22Rv1 (cell line): ENCODE results near the gene FRRS1.

Experiments used
- H3K27ac ChIP-seq: fragments of 450-650 bp; 2 replicates; pipeline ENCODE4 v1.5.1; 2017
- CTCF ChIP-seq: fragments of 450-650 bp; IDR thresholded peaks from 2 replicates; pipeline ENCODE4 v1.5.1; 2017; ENCODE audit warnings: mild to moderate bottlenecking
- ZFX ChIP-seq: fragments of 450-650 bp; IDR thresholded peaks from 2 replicates; pipeline ENCODE4 v1.6.1; 2017; ENCODE audit warnings: antibody characterized with exemption, borderline replicate concordance

FRRS1 gene

DNA sequence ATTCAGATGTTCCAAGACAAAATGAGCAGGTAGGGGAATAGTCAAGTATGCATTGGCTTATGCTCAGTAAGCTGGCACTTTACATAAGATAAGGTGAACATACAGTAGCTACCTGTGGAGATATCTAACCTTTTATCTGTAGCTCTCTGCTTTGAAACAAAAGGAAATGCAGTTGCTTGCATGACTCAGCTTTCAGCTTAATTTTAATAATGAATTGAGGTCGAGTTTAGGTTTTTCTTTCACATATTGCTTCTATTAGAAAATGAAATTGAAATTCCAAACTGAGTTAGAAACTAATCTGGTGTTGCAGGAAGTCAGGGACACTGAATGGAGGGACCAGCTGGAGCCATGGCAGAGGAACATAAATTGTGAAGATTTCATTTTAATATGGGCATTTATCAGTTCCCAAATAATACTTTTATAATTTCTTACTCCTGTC, 8.3 kb downstream of the FRRS1 start:
- no peak overlapping the region for H3K27ac ChIP-seq
- TF ChIP-seq CTCF (no peak), ZFX (no peak)

GRCh38 chr1:99756598-99756997, 9.8 kb downstream of the FRRS1 start:
- no peak overlapping the region for H3K27ac ChIP-seq
- TF ChIP-seq CTCF = no peak
- no peak for TF ChIP-seq ZFX

DNA sequence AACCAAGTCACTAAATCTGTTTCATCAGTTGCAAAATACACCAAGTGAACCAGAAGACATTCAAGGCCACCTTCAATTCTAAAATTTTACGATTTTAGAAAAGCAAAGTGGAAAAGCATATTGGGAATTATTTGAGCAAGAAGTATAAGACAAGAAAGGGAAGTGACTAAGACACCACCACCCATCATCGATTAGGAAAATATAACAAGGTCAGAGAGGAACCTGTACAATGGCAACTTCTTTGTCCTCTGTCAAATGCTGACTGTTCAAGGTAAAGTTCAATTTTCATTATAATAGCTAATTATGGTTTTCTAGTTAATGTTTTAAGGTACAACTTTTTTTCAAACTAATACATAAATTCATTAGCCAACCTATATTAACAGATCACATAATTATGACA, 10.8 kb downstream of the FRRS1 start:
- TF ChIP-seq ZFX (no peak), CTCF (no peak)
- no peak overlapping the region for H3K27ac ChIP-seq

- TF ChIP-seq CTCF = no peak
- TF ChIP-seq ZFX = no peak
- H3K27ac ChIP-seq = no peak overlapping the region
Measured at GRCh38 chr1:99754697-99755096, 11.7 kb downstream of the FRRS1 start.

DNA sequence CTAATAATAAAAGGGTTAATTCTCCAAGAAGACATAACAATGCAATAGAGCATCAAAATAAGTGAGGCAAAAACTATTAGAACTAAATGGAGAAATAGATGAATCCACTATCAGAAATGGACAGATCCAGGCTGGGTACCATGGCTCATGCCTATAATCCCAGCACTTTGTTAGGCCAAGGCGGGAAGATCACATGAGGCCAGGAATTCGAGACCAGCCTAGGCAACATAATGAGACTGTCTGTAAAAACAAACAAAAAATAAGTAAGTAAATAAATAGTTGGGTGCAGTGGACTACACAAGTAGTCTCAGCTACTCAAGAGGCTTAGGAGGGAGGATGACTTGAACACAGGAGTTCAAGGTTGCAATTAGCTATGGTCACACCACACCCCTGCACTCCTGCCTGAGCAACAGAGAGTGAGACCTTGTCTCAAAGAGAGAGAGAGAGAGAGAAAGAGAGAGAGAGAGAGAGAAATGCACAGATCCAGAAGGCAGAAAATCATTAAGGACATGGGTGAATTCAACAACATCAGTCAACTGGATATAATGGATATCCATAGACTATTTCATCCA, 12.3 kb downstream of the FRRS1 start:
- TF ChIP-seq CTCF = no peak
- no peak for TF ChIP-seq ZFX
- H3K27ac ChIP-seq = no peak overlapping the region

DNA sequence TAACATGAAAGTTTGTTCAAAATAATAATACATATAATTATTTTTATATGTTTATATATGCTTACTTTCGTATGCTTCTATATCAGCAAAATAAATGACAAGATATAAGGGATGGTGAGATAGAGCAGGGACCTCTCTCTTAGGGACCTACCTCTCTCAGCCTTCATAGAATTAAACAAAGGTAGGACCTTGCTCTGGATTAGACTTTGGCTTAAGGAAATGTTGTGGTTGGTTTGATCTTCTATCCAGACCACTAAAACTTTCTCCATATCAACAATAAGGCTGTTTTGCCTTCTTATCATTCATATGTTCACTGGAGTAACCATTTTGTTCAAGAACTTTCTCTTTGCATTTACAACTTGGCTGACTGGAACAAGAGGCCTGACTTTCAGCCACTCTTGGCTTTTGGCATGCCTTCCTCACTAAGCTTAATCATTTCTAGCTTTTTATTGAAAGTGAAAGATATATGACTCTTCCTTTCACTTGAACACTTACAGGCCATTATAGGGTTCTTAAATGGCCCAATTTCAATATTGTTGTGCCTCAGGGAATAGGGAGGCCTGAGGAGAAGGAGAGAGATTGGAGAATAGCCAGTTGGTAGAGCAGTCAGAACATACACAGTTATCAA, 14.4 kb downstream of the FRRS1 start:
- TF ChIP-seq CTCF (no peak), ZFX (no peak)
- no peak overlapping the region for H3K27ac ChIP-seq

DNA sequence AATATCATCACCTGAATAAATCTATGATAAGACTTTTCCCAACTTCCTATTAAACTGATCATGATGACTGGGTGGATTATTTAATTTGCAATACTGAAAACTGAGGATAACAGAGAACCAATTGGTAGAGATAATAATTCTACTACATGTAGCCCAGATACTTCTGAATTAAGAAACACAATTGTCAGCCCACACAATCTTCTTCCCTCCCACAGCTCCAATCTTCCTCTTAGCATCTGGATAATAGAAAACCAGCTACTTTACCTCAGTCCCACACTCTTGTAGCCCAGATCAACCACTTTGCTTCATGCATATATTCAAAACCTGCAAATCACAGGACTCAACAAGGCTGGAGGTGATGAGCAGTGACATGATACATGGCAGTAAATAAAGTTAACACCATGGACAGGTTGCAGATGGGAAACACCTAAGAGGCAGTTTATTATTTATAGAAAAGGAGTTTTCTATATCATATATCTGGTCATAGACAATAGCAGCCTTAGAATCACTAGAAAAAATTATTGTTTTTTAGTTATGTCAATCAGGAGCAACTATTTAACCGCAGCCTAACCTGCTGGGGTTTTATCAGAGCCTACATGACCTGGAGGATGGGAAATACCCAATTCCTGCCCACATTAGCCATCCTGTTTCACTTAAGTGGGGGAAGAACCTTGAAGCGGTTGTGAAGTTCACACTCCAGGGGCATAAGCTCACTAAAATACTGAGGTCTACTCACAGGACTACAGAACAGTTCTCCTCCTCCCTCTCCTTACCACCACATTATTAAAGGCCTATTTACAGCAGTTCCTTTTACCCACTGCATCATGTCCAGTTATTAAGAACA, 16.7 kb downstream of the FRRS1 start:
- H3K27ac ChIP-seq = no peak overlapping the region
- TF ChIP-seq CTCF (no peak), ZFX (no peak)
